DMS153 (cell line): ENCODE results near the gene B4GALT5.
"Not testable (repeated sequence)": the region's sequence is repeated elsewhere in the genome, so short reads cannot be mapped to it uniquely, and the experiment has no call there.

ENCODE experiments used
- DNase-seq: peaks from one replicate; lab custom pipeline; 2025; lab: John Stamatoyannopoulos, UW

The B4GALT5 gene

GRCh38 chr20:49729780-49730179 lies 16.1 kb upstream of the B4GALT5 start:
- no peak for DNase-seq

DNA sequence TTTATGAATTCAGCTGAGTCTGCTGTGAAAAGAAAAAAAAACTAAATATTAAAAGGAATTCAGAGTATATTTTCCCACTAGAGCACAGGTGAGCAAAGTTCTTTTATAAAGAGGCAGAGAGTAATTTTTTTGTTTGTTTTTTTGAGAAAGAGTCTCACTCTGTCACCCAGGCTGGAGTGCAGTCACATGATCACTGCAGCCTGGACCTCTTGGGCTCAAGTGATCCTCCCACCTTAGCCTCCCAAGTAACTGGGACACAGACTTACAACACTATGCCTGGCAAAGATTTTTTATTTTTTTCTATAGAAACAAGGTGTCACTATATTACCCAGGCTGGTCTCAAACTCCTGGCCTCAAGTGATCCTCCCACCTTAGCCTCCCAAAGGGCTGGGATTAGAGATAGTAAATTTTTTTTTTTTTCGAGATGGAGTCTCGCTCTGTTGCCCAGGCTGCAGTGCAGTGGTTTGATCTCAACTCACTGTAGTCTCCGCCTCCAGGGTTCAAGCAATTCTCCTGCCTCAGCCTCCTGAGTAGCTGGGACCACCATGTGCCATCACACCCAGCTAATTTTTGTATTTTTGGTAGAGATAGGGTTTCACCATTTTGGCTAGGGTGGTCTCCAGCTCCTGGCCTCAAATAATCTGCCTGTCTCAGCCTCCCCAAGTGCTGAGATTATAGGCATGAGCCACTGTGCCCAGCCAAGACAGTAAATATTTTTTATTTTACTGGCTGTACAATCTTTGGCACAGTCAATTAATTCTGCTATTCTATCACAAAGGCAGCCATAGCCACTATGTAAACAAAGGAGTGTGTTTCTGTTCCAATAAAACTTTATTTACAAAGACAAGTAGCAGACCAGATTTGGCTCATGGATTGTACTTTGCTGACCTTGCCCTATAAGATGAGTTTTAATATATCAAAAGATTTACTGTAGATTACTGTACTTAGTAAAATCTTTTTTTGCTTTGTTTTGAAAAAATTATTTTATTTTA lies 14.5 kb upstream of the B4GALT5 start:
- no peak for DNase-seq

GRCh38 chr20:49727478-49727877 lies 13.8 kb upstream of the B4GALT5 start:
- DNase-seq: no peak

GRCh38 chr20:49725694-49726093 lies 12.0 kb upstream of the B4GALT5 start:
- DNase-seq: no peak

- DNase-seq: not testable (repeated sequence)
Observed at GRCh38 chr20:49725224-49725606, 11.5 kb upstream of the B4GALT5 start.

GRCh38 chr20:49724408-49725223 lies 10.9 kb upstream of the B4GALT5 start:
- no peak for DNase-seq

DNA sequence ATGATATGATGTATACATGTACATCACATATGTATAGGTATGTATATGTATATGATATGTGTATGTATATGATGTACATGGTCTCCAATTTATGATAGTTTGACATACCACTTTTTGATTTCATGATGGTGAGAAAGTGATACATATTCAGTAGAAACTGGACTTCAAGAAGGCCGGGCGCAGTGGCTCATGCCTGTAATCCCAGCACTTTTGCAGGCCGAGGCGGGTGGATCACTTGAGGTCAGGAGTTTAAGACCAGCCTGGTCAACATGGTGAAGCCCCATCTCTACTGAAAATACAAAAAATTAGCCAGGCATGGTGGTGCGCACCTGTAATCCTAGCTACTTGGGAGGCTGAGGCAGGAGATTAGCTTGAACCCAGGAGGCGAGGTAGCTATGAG lies 10.1 kb upstream of the B4GALT5 start:
- DNase-seq: not testable (repeated sequence)

- DNase-seq: not testable (repeated sequence)
Observed at GRCh38 chr20:49721326-49721725, 7.6 kb upstream of the B4GALT5 start.

- no peak for DNase-seq
Observed at GRCh38 chr20:49715466-49715865, 1.8 kb upstream of the B4GALT5 start.

GRCh38 chr20:49712996-49713752 lies 504 bp downstream of the B4GALT5 start:
- DNase-seq: no peak

DNA sequence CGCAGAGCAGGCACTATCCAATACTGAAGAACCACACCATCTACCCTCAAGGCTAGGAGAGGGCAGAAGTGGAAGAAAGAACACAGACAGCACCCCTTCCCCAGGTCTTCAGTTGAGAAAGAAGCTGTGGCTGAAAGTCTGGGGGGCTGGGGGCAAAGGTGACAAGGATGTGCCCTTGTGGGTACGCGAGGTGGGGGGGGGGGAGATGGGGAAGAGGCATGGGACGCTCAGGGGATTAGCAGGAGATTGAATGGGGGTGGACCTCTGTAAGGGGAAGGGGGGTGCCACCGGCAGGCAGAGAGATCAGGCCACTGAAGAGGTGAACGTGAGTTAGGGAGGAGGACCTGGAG lies 1.1 kb downstream of the B4GALT5 start:
- DNase-seq: no peak

- DNase-seq: no peak
Observed at GRCh38 chr20:49712118-49712517, 1.6 kb downstream of the B4GALT5 start.

DNA sequence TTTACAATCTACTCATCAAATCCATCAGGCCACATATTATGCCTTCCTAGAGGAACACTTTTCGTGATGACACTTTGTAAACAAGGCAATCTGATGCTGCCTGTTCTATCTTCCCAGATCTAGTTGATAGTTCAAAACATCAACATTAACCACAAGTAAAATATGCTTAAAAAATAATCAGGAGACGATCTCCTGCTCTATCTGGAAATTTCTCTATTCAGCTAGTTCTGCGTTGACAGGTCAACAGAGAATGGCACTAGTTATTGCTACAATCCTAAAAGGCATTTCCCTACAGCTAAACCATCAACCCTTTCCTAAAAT lies 2.1 kb downstream of the B4GALT5 start:
- no peak for DNase-seq

- no peak for DNase-seq
Observed at GRCh38 chr20:49710971-49711666, 2.6 kb downstream of the B4GALT5 start.

DNA sequence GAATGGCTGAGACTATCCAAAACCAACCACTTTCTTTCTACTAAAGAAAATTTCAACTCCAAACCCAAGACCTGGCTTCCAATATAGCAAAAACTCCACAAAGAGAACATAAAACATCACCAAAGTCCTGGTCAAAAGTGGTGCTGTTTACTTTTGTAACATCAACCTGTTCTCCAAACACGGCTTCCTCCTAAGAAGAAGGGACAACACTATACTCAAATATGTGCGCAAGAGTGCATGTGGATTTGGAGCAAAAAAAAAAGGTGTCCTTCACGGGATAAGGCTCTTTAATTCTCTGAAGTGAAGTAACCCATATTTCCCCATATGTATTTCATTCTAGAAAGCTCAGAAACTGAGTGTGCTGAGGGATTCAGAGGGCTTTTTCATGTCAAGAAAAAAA lies 6.6 kb downstream of the B4GALT5 start:
- DNase-seq: no peak

DNA sequence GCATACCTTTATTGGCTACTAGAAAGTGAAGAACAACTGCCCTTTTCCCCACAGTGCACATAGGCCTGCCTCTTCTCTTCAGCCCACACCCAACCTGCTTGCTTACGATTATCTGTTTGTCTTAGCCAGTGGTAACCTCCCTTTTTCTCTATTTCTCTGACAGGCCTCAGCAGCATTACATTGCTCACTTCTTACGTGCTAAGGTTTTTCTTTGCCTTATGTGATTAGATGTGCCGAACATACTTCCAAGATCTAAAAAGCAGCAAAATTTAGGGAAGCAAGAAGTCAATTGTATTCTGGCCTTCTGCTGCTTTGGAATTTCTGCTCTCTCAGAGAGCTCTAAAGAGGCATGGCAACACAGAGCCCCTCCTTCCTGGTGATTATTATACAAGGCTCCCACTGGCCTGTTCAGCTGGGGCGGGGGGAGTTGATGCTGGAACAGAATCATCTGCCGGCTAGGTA lies 7.0 kb downstream of the B4GALT5 start:
- no peak for DNase-seq

DNA sequence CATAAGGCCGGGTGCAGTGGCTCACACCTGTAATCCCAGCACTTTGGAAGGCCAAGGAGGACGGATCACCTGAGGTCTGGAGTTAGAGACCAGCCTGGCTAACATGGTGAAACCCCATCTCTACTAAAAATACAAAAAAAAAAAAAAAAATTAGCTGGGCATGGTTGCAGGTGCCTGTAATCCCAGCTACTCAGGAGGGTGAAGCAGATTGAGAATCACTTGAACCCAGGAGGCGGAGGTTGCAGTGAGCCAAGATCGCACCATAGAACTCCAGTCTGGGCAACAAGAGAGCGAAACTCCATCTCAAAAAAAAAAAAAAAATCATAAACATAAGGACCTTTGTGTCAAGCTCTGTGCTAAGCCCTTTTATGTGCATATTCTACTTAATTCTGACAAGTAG lies 7.8 kb downstream of the B4GALT5 start:
- DNase-seq: not testable (repeated sequence)

DNA sequence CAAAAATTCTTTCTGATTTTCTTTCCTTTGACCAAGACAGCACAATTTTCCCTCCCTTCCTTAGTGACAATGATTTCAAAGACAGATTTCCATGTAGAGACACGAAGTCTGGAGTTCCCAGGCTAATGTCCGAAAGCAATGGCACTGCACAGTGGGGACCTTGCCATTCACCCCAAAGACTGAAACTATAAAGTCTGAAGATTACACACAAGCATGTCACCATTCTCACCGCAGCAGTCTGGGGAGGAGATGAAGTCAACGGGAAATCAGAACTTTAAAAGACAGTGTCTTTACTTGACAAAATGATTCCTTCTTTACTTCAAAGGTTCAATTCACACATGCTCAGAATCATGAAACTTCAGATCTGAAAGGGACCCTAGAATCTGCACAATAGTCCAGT lies 8.3 kb downstream of the B4GALT5 start:
- DNase-seq: no peak

DNA sequence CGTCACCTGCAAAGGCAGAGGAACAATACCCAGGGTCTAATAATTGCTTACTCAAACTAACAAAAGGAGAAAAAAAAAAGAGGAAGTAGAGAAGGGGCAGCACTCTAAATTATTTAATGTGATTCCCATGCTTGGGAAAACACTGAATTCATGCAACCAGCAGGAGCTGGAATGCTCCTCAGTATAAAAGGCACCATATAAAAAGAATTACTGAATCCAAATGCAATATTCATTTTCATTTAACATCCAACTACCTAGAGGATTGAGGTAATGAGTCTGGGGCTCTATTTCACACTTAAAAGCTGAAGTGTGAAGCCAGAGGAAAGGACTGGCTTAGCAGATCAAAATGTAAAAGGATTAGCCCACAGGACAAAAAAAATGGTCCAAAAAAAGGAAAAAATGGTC lies 8.7 kb downstream of the B4GALT5 start:
- no peak for DNase-seq

DNA sequence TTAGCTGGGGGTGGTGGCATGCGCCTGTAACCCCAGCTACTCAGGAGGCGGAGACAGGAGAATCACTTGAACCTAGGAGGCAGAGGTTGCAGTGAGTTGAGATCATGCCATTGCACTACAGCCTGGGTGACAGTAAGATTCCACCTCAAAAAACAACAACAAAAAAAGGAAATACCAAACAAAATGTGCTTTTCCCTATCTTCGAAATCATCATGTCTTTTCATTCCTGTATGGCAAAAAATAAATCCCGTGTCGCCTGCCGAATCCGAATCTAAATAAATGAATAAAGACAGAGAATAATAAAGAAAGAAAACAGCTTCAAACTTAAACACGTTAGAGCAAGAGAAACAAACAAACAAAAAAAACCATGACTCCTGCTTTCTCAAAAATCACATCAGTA lies 11.8 kb downstream of the B4GALT5 start:
- no peak for DNase-seq

- no peak for DNase-seq
Observed at GRCh38 chr20:49701241-49701790, 12.4 kb downstream of the B4GALT5 start.
